ENCODE measurements around the gene RABEP1. TPM values are rescaled to one million over a fixed set of nuclear protein-coding genes. Genes with fewer than 3 reads are reported as not detected.

The RABEP1 gene
- total RNA-seq, 6 experiments from 2014 or later = 41.1 to 48.5 (median 45.6) TPM

DNA sequence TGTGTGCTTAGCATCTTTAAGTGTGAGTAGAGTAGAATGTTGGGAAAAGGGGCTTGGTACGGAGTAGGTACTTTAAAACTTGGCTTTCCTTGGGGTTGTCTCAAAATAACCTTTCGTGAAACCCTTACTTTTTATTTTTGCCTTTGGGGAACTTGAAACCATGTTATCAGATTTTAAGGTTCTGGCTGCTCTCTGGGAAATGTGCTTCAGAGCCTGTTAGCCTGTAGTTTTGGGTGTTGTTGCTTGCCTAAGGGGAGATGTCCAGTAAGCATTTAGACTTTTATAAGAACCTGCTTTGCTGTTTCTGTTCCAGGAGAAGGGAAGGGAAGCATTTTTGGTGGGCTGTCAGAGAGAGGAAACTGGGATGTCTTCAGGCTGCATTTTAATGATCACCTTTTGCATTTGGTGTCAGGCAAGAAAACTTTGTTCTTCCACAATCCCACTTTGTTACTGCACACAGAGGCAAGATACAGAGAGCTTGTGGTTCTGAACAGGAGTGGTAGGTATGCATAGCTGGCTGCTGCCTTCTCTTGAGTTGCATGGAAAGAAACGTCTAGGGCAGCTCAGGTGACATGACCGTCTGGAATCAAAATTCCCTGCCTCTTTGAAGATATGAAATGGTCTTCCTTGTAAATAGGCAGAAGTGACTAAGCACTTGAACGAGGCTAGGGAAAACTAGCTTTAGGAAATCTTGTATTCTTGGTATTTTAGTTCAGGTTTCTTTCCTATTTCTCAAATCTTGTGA is 1.7 kb downstream of the RABEP1 start:
- TF ChIP-seq, protein P1, sequence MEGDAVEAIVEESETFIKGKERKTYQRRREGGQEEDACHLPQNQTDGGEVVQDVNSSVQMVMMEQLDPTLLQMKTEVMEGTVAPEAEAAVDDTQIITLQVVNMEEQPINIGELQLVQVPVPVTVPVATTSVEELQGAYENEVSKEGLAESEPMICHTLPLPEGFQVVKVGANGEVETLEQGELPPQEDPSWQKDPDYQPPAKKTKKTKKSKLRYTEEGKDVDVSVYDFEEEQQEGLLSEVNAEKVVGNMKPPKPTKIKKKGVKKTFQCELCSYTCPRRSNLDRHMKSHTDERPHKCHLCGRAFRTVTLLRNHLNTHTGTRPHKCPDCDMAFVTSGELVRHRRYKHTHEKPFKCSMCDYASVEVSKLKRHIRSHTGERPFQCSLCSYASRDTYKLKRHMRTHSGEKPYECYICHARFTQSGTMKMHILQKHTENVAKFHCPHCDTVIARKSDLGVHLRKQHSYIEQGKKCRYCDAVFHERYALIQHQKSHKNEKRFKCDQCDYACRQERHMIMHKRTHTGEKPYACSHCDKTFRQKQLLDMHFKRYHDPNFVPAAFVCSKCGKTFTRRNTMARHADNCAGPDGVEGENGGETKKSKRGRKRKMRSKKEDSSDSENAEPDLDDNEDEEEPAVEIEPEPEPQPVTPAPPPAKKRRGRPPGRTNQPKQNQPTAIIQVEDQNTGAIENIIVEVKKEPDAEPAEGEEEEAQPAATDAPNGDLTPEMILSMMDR (IDR thresholded peaks at IDR 0.05) = no peak
- peak overlapping the region; percentile 88 for H3K4me3 Mint-ChIP-seq
- no peaks in the 10 kb centered on the region; the same call in none of the 2 replicates for H3K27me3 Mint-ChIP-seq (ENCODE audit: insufficient read depth)
- peak overlapping the region; percentile 81 for H3K27ac Mint-ChIP-seq
- peak; percentile 2 for DNase-seq
- H3K36me3 Mint-ChIP-seq (ENCODE audit: low read depth) = peaks cover 12% of the 10 kb centered on the region
- H3K9me3 Mint-ChIP-seq = no peaks in the 10 kb centered on the region
- peaks cover 42% of the 10 kb centered on the region for H3K4me1 Mint-ChIP-seq (ENCODE audit: low read depth)

DNA sequence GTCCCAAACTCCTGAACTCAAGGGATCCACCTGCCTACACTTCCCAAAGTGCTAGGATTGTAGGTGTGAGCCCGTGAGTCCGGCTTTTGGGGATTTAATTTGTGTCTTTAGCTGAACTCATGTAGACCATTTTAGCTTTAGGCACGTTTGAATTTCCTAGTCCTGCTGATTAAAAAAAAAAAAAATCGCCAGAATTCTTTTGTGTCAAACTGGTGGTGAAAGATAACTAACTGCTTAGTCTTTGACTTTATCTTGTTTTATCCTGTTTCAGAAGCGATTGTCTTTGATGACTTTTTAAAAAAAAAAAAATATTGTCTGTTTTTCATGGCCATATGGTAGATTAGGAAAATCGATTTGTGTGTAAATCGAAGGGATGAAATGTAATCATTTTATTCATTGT is 2.6 kb downstream of the RABEP1 start:
- H3K36me3 Mint-ChIP-seq (ENCODE audit: low read depth) = peaks cover 12% of the 10 kb centered on the region
- no peak overlapping the region for H3K4me3 Mint-ChIP-seq

DNA sequence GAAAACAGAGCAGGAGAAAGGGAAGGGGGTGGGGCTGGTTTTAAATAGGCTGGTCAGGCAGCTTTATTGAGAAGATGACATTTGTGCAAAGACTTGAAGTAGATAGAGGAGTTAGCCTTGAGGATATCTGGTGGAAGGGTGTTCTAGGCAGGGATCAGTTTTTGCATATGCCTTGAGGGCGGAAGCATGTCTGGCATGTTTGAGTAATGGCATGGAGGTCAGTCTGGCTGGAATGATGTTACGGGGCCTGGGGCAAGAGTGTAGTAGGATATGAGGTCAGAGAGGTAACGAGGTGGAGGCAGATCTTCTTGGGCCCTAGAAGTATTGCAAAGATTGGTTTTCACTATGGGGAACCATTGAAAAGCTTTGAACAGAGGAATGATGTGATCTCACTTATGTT is 4.8 kb downstream of the RABEP1 start:
- peaks cover 48% of the 10 kb centered on the region for H3K4me1 Mint-ChIP-seq (ENCODE audit: low read depth)
- TF ChIP-seq, protein P1 (IDR thresholded peaks at IDR 0.05) = no peak
- H3K27me3 Mint-ChIP-seq (ENCODE audit: insufficient read depth) = no peaks in the 10 kb centered on the region; the same call in 1 of the 2 replicates
- H3K9me3 Mint-ChIP-seq = no peaks in the 10 kb centered on the region
- peak; percentile 16 for DNase-seq
- peaks cover 17% of the 10 kb centered on the region for H3K36me3 Mint-ChIP-seq (ENCODE audit: low read depth)
- no peak overlapping the region for H3K4me3 Mint-ChIP-seq
- peak overlapping the region; percentile 2; the same call in 1 of the 2 replicates for H3K27ac Mint-ChIP-seq

More for the DNA sequence above, 2.6 kb downstream of the RABEP1 start:
- no peak for DNase-seq
- TF ChIP-seq, protein P1 (IDR thresholded peaks at IDR 0.05) = no peak
- Mint-ChIP-seq H3K27me3 (ENCODE audit: insufficient read depth) (no peaks in the 10 kb centered on the region; the same call in 1 of the 2 replicates), H3K9me3 (no peaks in the 10 kb centered on the region), H3K4me1 (ENCODE audit: low read depth) (peaks cover 48% of the 10 kb centered on the region), H3K27ac (no peak overlapping the region)

DNA sequence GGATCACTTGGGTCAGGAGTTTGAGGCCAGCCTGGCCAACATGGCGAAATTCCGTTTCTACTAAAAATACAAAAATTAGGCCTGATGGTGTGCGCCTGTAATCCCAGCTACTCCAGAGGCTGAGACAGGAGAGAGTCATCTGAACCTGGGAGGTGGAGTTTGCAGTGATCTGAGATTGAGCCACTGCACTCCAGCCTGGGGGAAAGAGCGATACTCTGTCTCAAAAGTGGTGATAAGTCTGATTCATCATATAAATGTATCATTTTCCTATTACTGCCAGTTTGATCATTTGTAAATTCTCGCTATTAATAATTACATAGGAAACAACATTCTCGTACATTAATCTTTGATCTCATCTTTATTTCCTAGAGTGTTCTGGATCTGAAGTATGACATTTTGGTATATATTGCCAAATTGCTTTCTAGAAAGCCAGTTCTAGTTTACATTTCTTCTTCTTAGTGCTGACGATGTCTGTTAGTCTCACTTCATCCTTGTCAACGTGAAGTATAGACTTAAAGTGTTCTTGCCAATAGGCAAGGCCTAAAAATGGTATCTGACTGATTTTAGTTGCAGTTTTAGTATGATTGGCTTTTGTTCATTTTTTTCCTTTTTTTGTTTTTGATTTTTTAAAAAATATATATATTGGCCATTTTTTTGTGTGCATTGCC is 9.7 kb downstream of the RABEP1 start:
- no peak for DNase-seq
- Mint-ChIP-seq H3K4me1 (ENCODE audit: low read depth) (peaks cover 15% of the 10 kb centered on the region), H3K36me3 (ENCODE audit: low read depth) (peaks cover 13% of the 10 kb centered on the region), H3K27ac (no peak overlapping the region), H3K4me3 (no peak overlapping the region), H3K27me3 (ENCODE audit: insufficient read depth) (no peaks in the 10 kb centered on the region; the same call in 1 of the 2 replicates), H3K9me3 (no peaks in the 10 kb centered on the region)
- TF ChIP-seq, protein P1 (IDR thresholded peaks at IDR 0.05) = no peak

DNA sequence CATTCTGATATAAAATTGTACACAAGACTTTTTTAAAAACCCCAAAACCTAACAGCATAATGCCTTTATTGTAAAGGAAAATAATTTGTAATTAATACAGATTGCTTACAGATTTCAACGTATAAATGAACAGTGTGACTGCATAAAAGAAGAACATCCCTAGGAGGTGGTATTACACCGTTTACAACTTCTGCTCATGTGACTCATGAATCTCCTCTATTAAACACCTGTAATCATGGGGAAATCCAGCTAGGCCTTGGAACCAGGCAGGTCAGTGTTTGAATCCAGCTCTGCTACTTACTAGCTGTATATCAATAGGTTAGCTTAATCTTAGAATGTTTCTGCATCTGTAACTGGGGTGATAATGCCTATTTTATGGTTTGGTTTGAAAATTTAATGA is 15.2 kb downstream of the RABEP1 start:
- Mint-ChIP-seq H3K27ac (no peak overlapping the region), H3K4me3 (no peak overlapping the region), H3K9me3 (no peaks in the 10 kb centered on the region), H3K27me3 (ENCODE audit: insufficient read depth) (no peaks in the 10 kb centered on the region), H3K4me1 (ENCODE audit: low read depth) (no peaks in the 10 kb centered on the region), H3K36me3 (ENCODE audit: low read depth) (peaks cover 5% of the 10 kb centered on the region; the same call in 1 of the 2 replicates)
- DNase-seq = no peak
- TF ChIP-seq, protein P1 (IDR thresholded peaks at IDR 0.05) = no peak
